Neural crest cell (in vitro differentiated cells): Measurements from ENCODE around the gene PHLDA2. TPM values are rescaled to one million over a fixed set of nuclear protein-coding genes. Genes with fewer than 3 reads are reported as not detected.
"Not testable (repeated sequence)": the region's sequence is repeated elsewhere in the genome, so short reads cannot be mapped to it uniquely, and the experiment has no call there.

Experiments used
- DNase-seq: peaks from one replicate; pipeline ENCODE4 v3.0.0; 2021; ENCODE audit warnings: low read depth, mixed read lengths, low spot score
- H3K27ac Mint-ChIP-seq: one replicate; pipeline ENCODE4 v1.8.0; 2021; ENCODE audit warnings: mild to moderate bottlenecking, mixed read lengths; ENCODE audit not compliant: unreplicated experiment
- H3K27me3 Mint-ChIP-seq: 2 replicates; pipeline ENCODE4 v1.8.0; 2021; ENCODE audit warnings: low read depth, mild to moderate bottlenecking, mixed read lengths
- H3K36me3 Mint-ChIP-seq: 2 replicates; pipeline ENCODE4 v1.8.0; 2021; ENCODE audit warnings: low read depth, mild to moderate bottlenecking, mixed read lengths
- H3K4me1 Mint-ChIP-seq: 2 replicates; pipeline ENCODE4 v1.8.0; 2021; ENCODE audit warnings: mixed read lengths
- H3K4me3 Mint-ChIP-seq: one replicate; pipeline ENCODE4 v1.8.0; 2021; ENCODE audit warnings: mild to moderate bottlenecking, mixed read lengths
- H3K9me3 Mint-ChIP-seq: 2 replicates; pipeline ENCODE4 v1.8.0; 2021; ENCODE audit warnings: mixed read lengths
- total RNA-seq: library from RNA; stranded (reverse); gene quantifications from 2 replicates; pipeline ENCODE4 v1.2.1, GENCODE V29; 2021
- TF ChIP-seq, protein P1 (sequence below): fragments of 200-600 bp; sonication (generic); conservative IDR thresholded peaks from 2 replicates; pipeline ENCODE4 v1.5.0; 2021; ENCODE audit warnings: antibody characterized with exemption, mild to moderate bottlenecking

The PHLDA2 gene
- total RNA-seq, 1 donor from 2014 or later: 1.1 TPM

- H3K27me3 Mint-ChIP-seq: no peaks in the 10 kb centered on the region
- peak overlapping the region; percentile 16 for H3K27ac Mint-ChIP-seq
- no peak overlapping the region for H3K4me3 Mint-ChIP-seq
These were observed 18.0 kb downstream of the PHLDA2 start for GRCh38 chr11:2911088-2911784.

DNA sequence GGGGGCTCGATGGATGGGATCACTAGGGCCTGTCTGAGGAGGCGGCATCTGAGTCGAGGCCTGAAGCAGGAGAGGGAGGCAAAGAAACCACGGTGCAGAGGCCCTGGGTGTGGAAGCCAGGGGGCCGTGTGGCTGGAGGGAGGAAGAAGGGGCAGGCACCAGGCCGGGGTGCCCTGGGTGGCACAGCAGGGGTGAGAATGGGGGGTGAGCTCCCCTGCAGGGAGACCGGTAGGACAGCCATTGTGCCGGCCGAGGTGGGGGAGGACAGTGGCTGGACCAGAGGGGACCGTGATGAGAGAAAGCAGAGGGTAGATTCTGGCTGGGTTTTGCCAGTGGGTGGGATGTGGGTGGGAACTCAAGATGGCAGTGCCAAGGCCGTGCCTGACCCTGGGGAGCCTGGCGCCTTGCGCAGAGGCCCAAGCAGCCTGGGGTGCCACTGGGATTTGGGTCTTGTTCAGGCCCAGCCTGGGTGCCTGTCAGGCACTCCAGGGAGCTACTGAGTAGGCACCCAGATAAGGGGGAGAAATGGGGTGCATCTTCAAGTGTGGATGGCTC, 18.7 kb downstream of the PHLDA2 start:
- TF ChIP-seq, protein P1, sequence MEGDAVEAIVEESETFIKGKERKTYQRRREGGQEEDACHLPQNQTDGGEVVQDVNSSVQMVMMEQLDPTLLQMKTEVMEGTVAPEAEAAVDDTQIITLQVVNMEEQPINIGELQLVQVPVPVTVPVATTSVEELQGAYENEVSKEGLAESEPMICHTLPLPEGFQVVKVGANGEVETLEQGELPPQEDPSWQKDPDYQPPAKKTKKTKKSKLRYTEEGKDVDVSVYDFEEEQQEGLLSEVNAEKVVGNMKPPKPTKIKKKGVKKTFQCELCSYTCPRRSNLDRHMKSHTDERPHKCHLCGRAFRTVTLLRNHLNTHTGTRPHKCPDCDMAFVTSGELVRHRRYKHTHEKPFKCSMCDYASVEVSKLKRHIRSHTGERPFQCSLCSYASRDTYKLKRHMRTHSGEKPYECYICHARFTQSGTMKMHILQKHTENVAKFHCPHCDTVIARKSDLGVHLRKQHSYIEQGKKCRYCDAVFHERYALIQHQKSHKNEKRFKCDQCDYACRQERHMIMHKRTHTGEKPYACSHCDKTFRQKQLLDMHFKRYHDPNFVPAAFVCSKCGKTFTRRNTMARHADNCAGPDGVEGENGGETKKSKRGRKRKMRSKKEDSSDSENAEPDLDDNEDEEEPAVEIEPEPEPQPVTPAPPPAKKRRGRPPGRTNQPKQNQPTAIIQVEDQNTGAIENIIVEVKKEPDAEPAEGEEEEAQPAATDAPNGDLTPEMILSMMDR: no peak
- H3K4me1 Mint-ChIP-seq: no peaks in the 10 kb centered on the region
- H3K27ac Mint-ChIP-seq: no peak overlapping the region
- DNase-seq: no peak
- H3K9me3 Mint-ChIP-seq: peaks cover 6% of the 10 kb centered on the region
- H3K4me3 Mint-ChIP-seq: no peak overlapping the region
- no peaks in the 10 kb centered on the region for H3K27me3 Mint-ChIP-seq
- H3K36me3 Mint-ChIP-seq: no peaks in the 10 kb centered on the region

More at GRCh38 chr11:2911088-2911784, 18.0 kb downstream of the PHLDA2 start:
- H3K4me1 Mint-ChIP-seq: no peaks in the 10 kb centered on the region
- peaks cover 3% of the 10 kb centered on the region for H3K9me3 Mint-ChIP-seq
- DNase-seq: no peak
- TF ChIP-seq, protein P1: no peak
- H3K36me3 Mint-ChIP-seq: no peaks in the 10 kb centered on the region

DNA sequence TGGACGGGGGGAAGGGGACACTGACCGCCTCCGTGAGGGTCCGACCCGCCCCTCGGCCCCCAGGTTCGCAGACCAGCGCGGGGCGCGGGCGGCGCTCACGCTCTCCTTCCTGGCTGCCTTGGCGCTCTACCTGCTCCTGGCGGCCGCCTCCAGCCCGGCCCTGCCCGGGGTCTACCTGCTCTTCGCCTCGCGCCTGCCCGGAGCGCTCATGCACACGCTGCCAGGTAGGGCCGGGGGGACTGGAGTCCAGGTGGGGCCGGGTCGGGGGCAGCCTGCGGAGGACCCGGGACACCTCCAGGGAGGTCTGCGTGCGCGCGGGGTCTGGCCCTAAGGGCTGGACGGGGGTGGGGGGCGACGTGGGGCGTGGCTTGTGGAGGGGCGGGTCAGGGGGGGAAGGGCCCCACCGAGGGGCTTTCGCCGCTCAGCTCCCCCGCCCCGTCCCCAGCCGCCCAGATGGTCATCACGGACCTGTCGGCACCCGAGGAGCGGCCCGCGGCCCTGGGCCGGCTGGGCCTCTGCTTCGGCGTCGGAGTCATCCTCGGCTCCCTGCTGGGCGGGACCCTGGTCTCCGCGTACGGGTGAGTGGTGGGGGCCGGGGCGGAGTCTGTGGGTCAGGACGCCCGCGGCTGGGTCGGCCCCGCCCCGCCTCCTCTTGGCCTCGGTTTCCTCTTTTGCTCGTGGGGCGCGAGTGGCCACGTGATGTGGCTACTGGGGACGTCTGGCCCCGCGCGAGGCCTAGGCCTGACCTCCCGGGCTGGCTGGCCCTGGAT, 19.9 kb downstream of the PHLDA2 start:
- no peak for DNase-seq
- Mint-ChIP-seq H3K27ac (no peak overlapping the region), H3K9me3 (peaks cover 6% of the 10 kb centered on the region)

DNA sequence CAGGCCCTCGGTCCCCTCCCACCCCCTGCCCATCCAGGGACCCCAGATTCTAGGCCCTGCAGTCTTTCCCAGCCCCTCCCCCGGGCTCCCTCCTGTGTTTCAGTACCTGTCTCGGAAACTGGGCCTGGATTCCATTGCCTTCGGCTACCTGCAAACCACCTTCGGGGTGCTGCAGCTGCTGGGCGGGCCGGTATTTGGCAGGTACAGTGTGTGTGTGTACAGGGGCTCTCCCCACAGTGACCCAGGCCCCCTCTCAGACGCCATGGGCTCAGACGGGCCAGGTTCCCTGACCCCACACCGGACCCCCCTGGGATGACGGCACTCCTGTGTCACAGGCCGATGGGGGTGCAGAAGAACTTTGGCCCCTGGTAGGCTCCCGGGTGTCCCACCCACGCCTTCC, 21.1 kb downstream of the PHLDA2 start:
- Mint-ChIP-seq H3K27me3 (no peaks in the 10 kb centered on the region), H3K9me3 (peaks cover 6% of the 10 kb centered on the region), H3K4me1 (no peaks in the 10 kb centered on the region), H3K27ac (no peak overlapping the region), H3K4me3 (no peak overlapping the region), H3K36me3 (no peaks in the 10 kb centered on the region)
- TF ChIP-seq, protein P1: no peak
- DNase-seq: no peak

More for the DNA sequence above, 19.9 kb downstream of the PHLDA2 start:
- TF ChIP-seq, protein P1: no peak
- no peaks in the 10 kb centered on the region for H3K27me3 Mint-ChIP-seq
- H3K4me3 Mint-ChIP-seq: no peak overlapping the region
- H3K4me1 Mint-ChIP-seq: no peaks in the 10 kb centered on the region
- no peaks in the 10 kb centered on the region for H3K36me3 Mint-ChIP-seq

DNA sequence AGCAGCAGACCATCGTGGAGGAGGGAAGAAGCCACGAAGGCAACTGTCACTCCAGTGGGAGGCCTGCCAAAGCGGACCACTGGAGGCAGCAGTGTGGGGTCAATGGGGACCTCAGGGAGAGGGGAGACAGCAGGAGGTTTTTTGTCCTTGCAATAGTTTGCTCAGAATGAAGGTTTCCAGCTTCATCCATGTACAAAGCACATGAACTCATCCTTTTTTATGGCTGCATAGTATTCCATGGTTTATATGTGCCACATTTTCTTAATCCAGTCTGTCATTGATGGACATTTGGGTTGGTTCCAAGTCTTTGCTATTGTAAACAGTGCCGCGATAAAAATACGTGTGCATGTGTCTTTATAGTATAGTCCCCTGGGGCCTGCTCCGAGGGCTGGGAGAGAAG, 23.9 kb downstream of the PHLDA2 start:
- not testable (repeated sequence) for H3K4me3 Mint-ChIP-seq, H3K27me3 Mint-ChIP-seq, DNase-seq, H3K36me3 Mint-ChIP-seq, H3K27ac Mint-ChIP-seq, H3K9me3 Mint-ChIP-seq
- peaks cover 10% of the 10 kb centered on the region for H3K4me1 Mint-ChIP-seq
